IMR-90 (cell line): ENCODE results near the gene ARPIN. TPM values are rescaled to one million over a fixed set of nuclear protein-coding genes. Genes with fewer than 3 reads are reported as not detected.

ENCODE experiments used
- ATAC-seq: fragments of 200-7000 bp; cut with Tn5 transposase; 2 replicates; pipeline ENCODE4 v1.9.1; 2020; ENCODE audit warnings: low read depth, mild to moderate bottlenecking, moderate library complexity
- BruUV-seq: library from RNA; stranded (reverse); fragments of 400-500 nt; replicated peaks from 2 replicates; lab custom pipeline; 2021; lab: Mats Ljungman, UMichigan
- CTCF ChIA-PET: fragments of 300-600 bp; formaldehyde crosslinking; extraction: SDS; loops from one replicate; lab custom pipeline; 2021; ENCODE audit warnings: antibody characterized with exemption; lab: Yijun Ruan, JAX
- POLR2A ChIA-PET: fragments of 300-600 bp; sonication (Branson Sonifier 250); formaldehyde crosslinking; loops from one replicate; lab custom pipeline; 2022; ENCODE audit warnings: antibody characterized with exemption; ENCODE audit not compliant: unreplicated experiment; lab: Charles Lee
- DNase-seq: peaks from one replicate; pipeline ENCODE4 v3.0.0; 2013
- H2AFZ ChIP-seq: replicated peaks from 2 replicates; pipeline ENCODE3; 2013; ENCODE audit warnings: low read length, mild to moderate bottlenecking; ENCODE audit not compliant: poor library complexity
- H2AK5ac ChIP-seq: 2 replicates; pipeline ENCODE4 v1.6.1; 2013; ENCODE audit warnings: low read depth, low read length, inconsistent platforms
- H2AK9ac ChIP-seq: replicated peaks from 2 replicates; pipeline ENCODE3; 2013; ENCODE audit warnings: mild to moderate bottlenecking, low read depth, low read length, moderate library complexity; ENCODE audit not compliant: poor library complexity
- H2BK120ac ChIP-seq: 2 replicates; pipeline ENCODE4 v1.6.1; 2013; ENCODE audit warnings: low read depth, low read length, inconsistent platforms
- H2BK15ac ChIP-seq: 3 replicates; pipeline ENCODE4 v1.6.1; 2013; ENCODE audit warnings: low read depth, low read length, inconsistent platforms
- H2BK20ac ChIP-seq: 2 replicates; pipeline ENCODE4 v1.6.1; 2013; ENCODE audit warnings: low read depth, mild to moderate bottlenecking, inconsistent platforms, low read length, moderate library complexity
- H2BK5ac ChIP-seq: 2 replicates; pipeline ENCODE4 v1.6.1; 2013; ENCODE audit warnings: mild to moderate bottlenecking, low read depth, low read length, inconsistent platforms; ENCODE audit not compliant: poor library complexity, severe bottlenecking
- H3K14ac ChIP-seq: replicated peaks from 2 replicates; pipeline ENCODE4 v1.6.1; 2013; ENCODE audit warnings: low read depth, low read length, inconsistent platforms
- H3K18ac ChIP-seq: 2 replicates; pipeline ENCODE4 v1.6.1; 2013; ENCODE audit warnings: low read depth, low read length, control low read depth
- H3K23ac ChIP-seq: 2 replicates; pipeline ENCODE4 v1.6.1; 2013; ENCODE audit warnings: low read depth, low read length, inconsistent platforms
- H3K27ac ChIP-seq: 2 replicates; pipeline ENCODE4 v1.5.1; 2013; ENCODE audit warnings: mild to moderate bottlenecking, control low read depth, low read length; ENCODE audit not compliant: insufficient read depth
- H3K27me3 ChIP-seq: 2 replicates; pipeline ENCODE4 v1.6.1; 2013; ENCODE audit warnings: low read length; ENCODE audit not compliant: control insufficient read depth, insufficient read depth
- H3K36me3 ChIP-seq: 2 replicates; pipeline ENCODE4 v1.6.1; 2013; ENCODE audit warnings: low read length, mixed read lengths; ENCODE audit not compliant: control insufficient read depth, insufficient read depth
- H3K4ac ChIP-seq: 2 replicates; pipeline ENCODE4 v1.6.1; 2013; ENCODE audit warnings: low read depth, low read length, inconsistent platforms
- H3K4me1 ChIP-seq: 2 replicates; pipeline ENCODE4 v1.6.1; 2013; ENCODE audit warnings: low read length, mixed read lengths; ENCODE audit not compliant: control insufficient read depth, insufficient read depth
- H3K4me2 ChIP-seq: 2 replicates; pipeline ENCODE4 v1.6.1; 2013; ENCODE audit warnings: low read depth, mild to moderate bottlenecking, control low read depth, low read length, moderate library complexity
- H3K4me3 ChIP-seq: 2 replicates; pipeline ENCODE4 v1.5.1; 2013; ENCODE audit warnings: low read depth, mild to moderate bottlenecking, control low read depth, low read length, moderate library complexity; ENCODE audit not compliant: insufficient read depth
- H3K56ac ChIP-seq: 2 replicates; pipeline ENCODE4 v1.6.1; 2013; ENCODE audit warnings: low read length, inconsistent platforms; ENCODE audit not compliant: insufficient read depth; ENCODE audit errors: extremely low read depth
- H3K79me1 ChIP-seq, 2 experiments: 2 replicates each; pipeline ENCODE4 v1.6.1; 2013; ENCODE audit warnings: low read length in 2 of 2, inconsistent platforms in 1 of 2, low read depth in 1 of 2
- H3K9ac ChIP-seq: 2 replicates; pipeline ENCODE4 v1.6.1; 2013; ENCODE audit warnings: low read depth, low read length, control low read depth
- H3K9me1 ChIP-seq: 2 replicates; pipeline ENCODE4 v1.6.1; 2013; ENCODE audit warnings: low read length, inconsistent platforms; ENCODE audit not compliant: insufficient read depth
- H3K9me3 ChIP-seq: 2 replicates; pipeline ENCODE4 v1.6.1; 2013; ENCODE audit warnings: low read length; ENCODE audit not compliant: control insufficient read depth, insufficient read depth
- H4K20me1 ChIP-seq: 2 replicates; pipeline ENCODE4 v1.6.1; 2013; ENCODE audit warnings: low read length, inconsistent platforms; ENCODE audit not compliant: insufficient read depth
- H4K5ac ChIP-seq: 2 replicates; pipeline ENCODE4 v1.6.1; 2013; ENCODE audit warnings: mild to moderate bottlenecking, low read depth, low read length, control low read depth
- H4K8ac ChIP-seq, 2 experiments: 2 replicates each; pipeline ENCODE4 v1.6.1; 2013; ENCODE audit warnings: low read depth in 2 of 2, low read length in 2 of 2, control low read depth in 1 of 2, inconsistent platforms in 1 of 2
- H4K91ac ChIP-seq: 2 replicates; pipeline ENCODE4 v1.6.1; 2013; ENCODE audit warnings: low read depth, low read length, inconsistent platforms; ENCODE audit not compliant: insufficient read depth
- BHLHE40 ChIP-seq: fragments of 150-350 bp; IDR thresholded peaks from 2 replicates; pipeline ENCODE4 v1.6.1; 2016; ENCODE audit warnings: mild to moderate bottlenecking, low read depth, low read length
- FOS ChIP-seq: fragments of 150-350 bp; IDR thresholded peaks from 2 replicates; pipeline ENCODE4 v1.6.1; 2016; ENCODE audit warnings: low read depth, low read length
- MAZ ChIP-seq: IDR thresholded peaks from 2 replicates; pipeline ENCODE4 v1.6.1; 2012; ENCODE audit warnings: low read depth, mild to moderate bottlenecking, low read length, improper control_type of control experiment, moderate library complexity, borderline replicate concordance
- NFE2L2 ChIP-seq: fragments of 150-350 bp; IDR thresholded peaks from 2 replicates; pipeline ENCODE4 v1.6.1; 2016; ENCODE audit warnings: low read depth, mild to moderate bottlenecking, low read length
- RAD21 ChIP-seq: IDR thresholded peaks from 2 replicates; pipeline ENCODE4 v1.6.1; 2012; ENCODE audit warnings: low read length, improper control_type of control experiment
- RCOR1 ChIP-seq: IDR thresholded peaks from 2 replicates; pipeline ENCODE4 v1.6.1; 2012; ENCODE audit warnings: mild to moderate bottlenecking, low read length, improper control_type of control experiment; ENCODE audit not compliant: insufficient replicate concordance
- WGBS, 2 experiments: methylation state at CpG; one replicate each; pipeline versions ENCODE4 v1.1.5 to v1.1.7; 2013; ENCODE audit warnings: missing lambda C conversion rate in 2 of 2; ENCODE audit not compliant: insufficient read length in 1 of 2; ENCODE audit errors: extremely low coverage in 2 of 2; 5-methylcytosine and 5-hydroxymethylcytosine counted together
- dilution Hi-C: fragments of 300-500 bp; cut with HindIII; formaldehyde crosslinking; loops from one replicate; pipeline ENCODE4 v1.14.3; 2018; ENCODE audit warnings: low sequenced_read_pairs; ENCODE audit not compliant: unreplicated experiment
- in situ Hi-C: fragments of 300-500 bp; cut with MboI; formaldehyde crosslinking; loops from 3 replicates; pipeline ENCODE4 v1.14.3; 2019; ENCODE audit warnings: low sequenced_read_pairs, inconsistent platforms, mixed read lengths
- intact Hi-C: fragments of 100-400 bp; cut with micrococcal nuclease; formaldehyde crosslinking; loops from 2 replicates; pipeline ENCODE4 v1.10.0; 2022
- polyA plus RNA-seq, 3 experiments: library from polyadenylated mRNA; depleted of rRNA; stranded (reverse); fragments of >200 nt; gene quantifications; 2 replicates each; pipeline ENCODE4 v1.2.3, GENCODE V29; 2012; ENCODE audit warnings: low replicate concordance in 1 of 3
- total RNA-seq: library from RNA; depleted of rRNA; stranded (reverse); fragments of >200 nt; gene quantifications from 2 replicates; pipeline ENCODE4 v1.2.3, GENCODE V29; 2012
- TF ChIP-seq, protein P1 (sequence below): fragments of 150-350 bp; IDR thresholded peaks from 2 replicates; pipeline ENCODE4 v1.6.1; 2017; ENCODE audit warnings: mild to moderate bottlenecking, antibody characterized with exemption, low read length, low read depth

Gene ARPIN
- total and polyA plus RNA-seq, 2 of the 4 experiments (the other 2 are of a cell fraction), result 3.9 to 8.8 TPM

DNA sequence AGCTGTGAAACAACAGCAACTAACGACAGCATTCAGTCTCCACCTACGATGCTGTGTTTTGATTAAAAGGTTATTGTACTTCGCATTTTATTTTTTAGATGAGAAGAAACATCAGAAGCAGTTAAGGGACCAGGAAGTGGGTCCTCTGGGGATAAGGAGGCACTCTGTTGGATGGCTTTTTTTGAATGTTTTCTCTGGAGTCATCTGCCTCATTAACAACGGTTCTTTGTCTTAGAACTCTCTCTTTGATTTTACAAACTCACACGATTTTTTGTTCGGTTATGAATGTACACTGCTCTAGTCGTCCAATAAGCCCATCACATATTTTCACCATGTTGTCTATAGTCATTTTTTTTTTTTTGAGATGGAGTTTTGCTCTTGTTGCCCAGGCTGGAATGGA, 36.0 kb upstream of the ARPIN start:
- CTCF ChIA-PET, result no interaction called here
- POLR2A ChIA-PET, result no interaction called here
- DNase-seq, result no peak
- H4K91ac ChIP-seq, result no peak overlapping the region
- no peak overlapping the region for H3K9ac ChIP-seq
- H2BK120ac ChIP-seq, result no peak overlapping the region
- no peaks in the 10 kb centered on the region for H3K36me3 ChIP-seq
- intact Hi-C loops, result no loop called here
- H3K4ac ChIP-seq, result no peak overlapping the region
- H3K18ac ChIP-seq, result no peak overlapping the region
- H3K9me3 ChIP-seq, result peaks cover 2% of the 10 kb centered on the region; the same call in 1 of the 2 replicates
- in situ Hi-C loops, result no loop called here
- H3K27me3 ChIP-seq, result peaks cover 4% of the 10 kb centered on the region
- no peaks in the 10 kb centered on the region for H4K20me1 ChIP-seq
- no peak overlapping the region for H3K27ac ChIP-seq
- BruUV-seq, result no TSS peak
- TF ChIP-seq, protein P1, sequence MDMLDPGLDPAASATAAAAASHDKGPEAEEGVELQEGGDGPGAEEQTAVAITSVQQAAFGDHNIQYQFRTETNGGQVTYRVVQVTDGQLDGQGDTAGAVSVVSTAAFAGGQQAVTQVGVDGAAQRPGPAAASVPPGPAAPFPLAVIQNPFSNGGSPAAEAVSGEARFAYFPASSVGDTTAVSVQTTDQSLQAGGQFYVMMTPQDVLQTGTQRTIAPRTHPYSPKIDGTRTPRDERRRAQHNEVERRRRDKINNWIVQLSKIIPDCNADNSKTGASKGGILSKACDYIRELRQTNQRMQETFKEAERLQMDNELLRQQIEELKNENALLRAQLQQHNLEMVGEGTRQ, result no peak
- TF ChIP-seq BHLHE40 (no peak), NFE2L2 (no peak), RCOR1 (no peak), MAZ (no peak), FOS (no peak), RAD21 (no peak)
- H3K79me1 ChIP-seq, result no peaks in the 10 kb centered on the region
- no peaks in the 10 kb centered on the region for H3K9me1 ChIP-seq
- no peak overlapping the region for H3K23ac ChIP-seq
- H2BK20ac ChIP-seq, result no peak overlapping the region
- H4K8ac ChIP-seq, result no peak overlapping the region
- H2BK5ac ChIP-seq, result no peak overlapping the region
- H2BK15ac ChIP-seq, result no peak overlapping the region
- no peak overlapping the region for H3K4me2 ChIP-seq
- H3K14ac ChIP-seq, result no peak overlapping the region
- dilution Hi-C loops, result no loop called here
- no peak overlapping the region for H2AK9ac ChIP-seq
- no peak overlapping the region for H2AFZ ChIP-seq
- no peak overlapping the region for H2AK5ac ChIP-seq
- H4K5ac ChIP-seq, result no peak overlapping the region
- no peak overlapping the region for H3K56ac ChIP-seq
- no peaks in the 10 kb centered on the region for H3K4me1 ChIP-seq
- no peak overlapping the region for H3K4me3 ChIP-seq
- ATAC-seq, result no peak
- WGBS, 2 experiments, result no CpG with 5 or more reads among the region's 7 CpGs
